ENCODE data around the gene PARN. TPM values are rescaled to one million over a fixed set of nuclear protein-coding genes. Genes with fewer than 3 reads are reported as not detected.

The PARN gene
- polyA plus RNA-seq, 2 of the 4 experiments (the other 2 are of a cell fraction) = 40.0 to 58.6 TPM

DNA sequence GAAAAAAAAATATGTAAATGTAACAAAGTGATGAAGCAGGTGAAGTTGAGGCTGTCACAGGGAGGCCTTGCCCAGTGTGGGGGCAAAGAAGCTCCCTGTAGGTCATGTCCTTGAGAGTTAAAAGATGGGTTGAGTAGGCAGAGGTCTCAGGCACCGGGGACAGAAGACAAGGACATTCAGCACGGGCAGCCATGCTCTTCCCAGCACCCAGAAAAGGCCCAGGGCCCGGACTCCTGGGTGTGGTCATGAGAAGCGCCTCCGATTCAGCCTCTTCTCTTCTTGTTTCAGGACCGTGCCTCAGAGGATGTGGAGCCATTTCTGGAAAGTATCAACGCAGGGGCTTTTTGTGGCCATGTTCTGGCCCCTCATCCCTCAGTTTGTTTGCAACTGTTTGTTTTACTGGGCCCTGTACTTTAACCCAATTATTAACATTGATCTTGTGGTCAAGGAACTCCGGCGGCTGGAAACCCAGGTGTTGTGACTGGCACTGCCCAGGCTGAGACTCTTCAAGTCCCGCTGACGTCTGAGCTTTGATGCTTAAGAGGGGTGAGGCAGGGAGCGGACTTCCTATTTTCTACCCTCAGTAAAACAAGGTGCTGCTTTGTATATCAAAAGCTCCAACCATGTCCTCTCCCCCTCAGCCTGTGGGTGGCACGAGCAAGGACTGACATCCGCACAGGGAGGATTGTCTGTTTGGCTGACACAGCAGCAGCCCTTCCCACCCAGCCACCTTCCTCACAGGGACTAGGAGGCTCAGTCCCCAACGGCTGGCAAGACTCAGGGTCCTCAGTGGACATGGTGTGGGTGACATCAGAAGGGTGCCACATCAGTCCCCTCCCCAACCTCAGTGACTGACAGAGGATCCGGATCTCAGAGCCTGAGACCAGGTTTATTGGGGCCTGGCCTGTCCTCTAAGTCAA is 37.5 kb upstream of the PARN start:
- ChIA-PET POLR2A (no interaction called here), CTCF (interaction anchor here (1.5 kb wide), 1 partner anchor 17 kb away, joined by 5 read pairs; no protein-coding TSS in a partner anchor)
- FAIRE-seq (no peak), DNase-seq (ENCODE audit: low read depth in 1 of 2, low spot score in 1 of 2) (no peak), ATAC-seq (no peak)
- Histone ChIP-seq H3K9me3 (no peaks in the 10 kb centered on the region), H3K4me1 (peaks cover 5% of the 10 kb centered on the region; the same call in 1 of the 3 replicates), H3K4me2 (no peak overlapping the region), H3K4me3 (no peak overlapping the region), H3K27ac (no peak overlapping the region)
- 89% methylated on average over 16 of the region's 16 CpGs for WGBS (ENCODE audit: missing lambda C conversion rate)
- no peak for TF ChIP-seq ESRRA (IDR thresholded peaks at IDR 0.05; ENCODE audit: borderline replicate concordance, low read length)
- no peak for TF ChIP-seq RCOR1 (IDR thresholded peaks at IDR 0.05; ENCODE audit: low read depth, low read length)
- TF ChIP-seq, protein P1, sequence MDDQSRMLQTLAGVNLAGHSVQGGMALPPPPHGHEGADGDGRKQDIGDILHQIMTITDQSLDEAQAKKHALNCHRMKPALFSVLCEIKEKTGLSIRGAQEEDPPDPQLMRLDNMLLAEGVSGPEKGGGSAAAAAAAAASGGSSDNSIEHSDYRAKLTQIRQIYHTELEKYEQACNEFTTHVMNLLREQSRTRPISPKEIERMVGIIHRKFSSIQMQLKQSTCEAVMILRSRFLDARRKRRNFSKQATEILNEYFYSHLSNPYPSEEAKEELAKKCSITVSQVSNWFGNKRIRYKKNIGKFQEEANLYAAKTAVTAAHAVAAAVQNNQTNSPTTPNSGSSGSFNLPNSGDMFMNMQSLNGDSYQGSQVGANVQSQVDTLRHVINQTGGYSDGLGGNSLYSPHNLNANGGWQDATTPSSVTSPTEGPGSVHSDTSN (IDR thresholded peaks at IDR 0.05) = no peak
- no peak for TF ChIP-seq KDM5A (IDR thresholded peaks at IDR 0.05)
- no peak for TF ChIP-seq GATA3 (IDR thresholded peaks at IDR 0.05; ENCODE audit: borderline replicate concordance)
- no peak for TF ChIP-seq BHLHE40 (IDR thresholded peaks at IDR 0.05; ENCODE audit: low read depth, low read length)
- no peak for TF ChIP-seq SREBF2 (IDR thresholded peaks at IDR 0.05)
- TF ChIP-seq CHD2 (IDR thresholded peaks at IDR 0.05; ENCODE audit: low read length, partially characterized antibody) = no peak
- no peak for TF ChIP-seq EP300 (IDR thresholded peaks at IDR 0.05)
- TF ChIP-seq KDM1A (IDR thresholded peaks at IDR 0.05; ENCODE audit: low read depth) = no peak
- no peak for TF ChIP-seq ZFP36 (IDR thresholded peaks at IDR 0.05; ENCODE audit: borderline replicate concordance, partially characterized antibody)
- TF ChIP-seq RFX5 (IDR thresholded peaks at IDR 0.05) = no peak
- no peak for TF ChIP-seq CEBPB (IDR thresholded peaks at IDR 0.05)
- TF ChIP-seq FOSB (CRISPR knock-in tag; IDR thresholded peaks at IDR 0.05) = no peak
- no peak for TF ChIP-seq ELK1 (IDR thresholded peaks at IDR 0.05; ENCODE audit: low read depth, low read length)
- TF ChIP-seq ZNF302 (CRISPR knock-in tag; IDR thresholded peaks at IDR 0.05) = no peak
- TF ChIP-seq, protein P2, sequence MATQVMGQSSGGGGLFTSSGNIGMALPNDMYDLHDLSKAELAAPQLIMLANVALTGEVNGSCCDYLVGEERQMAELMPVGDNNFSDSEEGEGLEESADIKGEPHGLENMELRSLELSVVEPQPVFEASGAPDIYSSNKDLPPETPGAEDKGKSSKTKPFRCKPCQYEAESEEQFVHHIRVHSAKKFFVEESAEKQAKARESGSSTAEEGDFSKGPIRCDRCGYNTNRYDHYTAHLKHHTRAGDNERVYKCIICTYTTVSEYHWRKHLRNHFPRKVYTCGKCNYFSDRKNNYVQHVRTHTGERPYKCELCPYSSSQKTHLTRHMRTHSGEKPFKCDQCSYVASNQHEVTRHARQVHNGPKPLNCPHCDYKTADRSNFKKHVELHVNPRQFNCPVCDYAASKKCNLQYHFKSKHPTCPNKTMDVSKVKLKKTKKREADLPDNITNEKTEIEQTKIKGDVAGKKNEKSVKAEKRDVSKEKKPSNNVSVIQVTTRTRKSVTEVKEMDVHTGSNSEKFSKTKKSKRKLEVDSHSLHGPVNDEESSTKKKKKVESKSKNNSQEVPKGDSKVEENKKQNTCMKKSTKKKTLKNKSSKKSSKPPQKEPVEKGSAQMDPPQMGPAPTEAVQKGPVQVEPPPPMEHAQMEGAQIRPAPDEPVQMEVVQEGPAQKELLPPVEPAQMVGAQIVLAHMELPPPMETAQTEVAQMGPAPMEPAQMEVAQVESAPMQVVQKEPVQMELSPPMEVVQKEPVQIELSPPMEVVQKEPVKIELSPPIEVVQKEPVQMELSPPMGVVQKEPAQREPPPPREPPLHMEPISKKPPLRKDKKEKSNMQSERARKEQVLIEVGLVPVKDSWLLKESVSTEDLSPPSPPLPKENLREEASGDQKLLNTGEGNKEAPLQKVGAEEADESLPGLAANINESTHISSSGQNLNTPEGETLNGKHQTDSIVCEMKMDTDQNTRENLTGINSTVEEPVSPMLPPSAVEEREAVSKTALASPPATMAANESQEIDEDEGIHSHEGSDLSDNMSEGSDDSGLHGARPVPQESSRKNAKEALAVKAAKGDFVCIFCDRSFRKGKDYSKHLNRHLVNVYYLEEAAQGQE (IDR thresholded peaks at IDR 0.05) = no peak
- TF ChIP-seq HEYL (CRISPR knock-in tag; IDR thresholded peaks at IDR 0.05) = no peak
- TF ChIP-seq JUN (IDR thresholded peaks at IDR 0.05) = no peak
- no peak for TF ChIP-seq HES2 (IDR thresholded peaks at IDR 0.05)

DNA sequence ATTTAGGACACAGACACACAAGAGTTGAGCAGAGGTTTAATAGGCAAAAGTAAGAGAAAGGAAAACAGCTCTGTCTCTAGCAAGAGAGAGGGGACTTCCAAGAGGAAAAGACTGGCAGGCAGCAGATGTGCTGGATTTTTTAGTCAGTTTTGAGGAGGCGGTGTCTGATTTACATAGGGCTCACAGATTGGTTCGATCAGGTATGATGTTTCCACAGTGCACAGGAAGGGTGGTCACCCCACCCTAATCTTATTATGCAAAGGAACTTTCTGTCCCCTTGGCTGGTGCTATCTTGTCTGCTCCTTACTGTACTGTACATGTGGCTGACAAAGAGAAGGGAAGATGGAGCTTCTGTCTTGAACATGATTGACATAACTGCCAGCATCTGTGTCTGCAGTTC is 28.0 kb upstream of the PARN start:
- FAIRE-seq (no peak), ATAC-seq (no peak), DNase-seq (ENCODE audit: low read depth in 1 of 2, low spot score in 1 of 2) (no peak)
- Histone ChIP-seq H3K27ac (no peak overlapping the region), H3K4me2 (no peak overlapping the region), H3K4me1 (no peaks in the 10 kb centered on the region), H3K4me3 (no peak overlapping the region), H3K9me3 (no peaks in the 10 kb centered on the region)
- WGBS (ENCODE audit: missing lambda C conversion rate) = 94% methylated on average over 2 of the region's 2 CpGs
- TF ChIP-seq HOXB5 (CRISPR knock-in tag; IDR thresholded peaks at IDR 0.05) (no peak), SMC3 (IDR thresholded peaks at IDR 0.05) (no peak), CHD4 (IDR thresholded peaks at IDR 0.05; ENCODE audit: borderline replicate concordance) (no peak), ZC3H11A (IDR thresholded peaks at IDR 0.05) (no peak), ELK1 (IDR thresholded peaks at IDR 0.05; ENCODE audit: low read depth, low read length) (no peak), HDAC2 (IDR thresholded peaks at IDR 0.05) (no peak), RFX5 (IDR thresholded peaks at IDR 0.05) (no peak), KDM5A (IDR thresholded peaks at IDR 0.05) (no peak), EHF (CRISPR knock-in tag; IDR thresholded peaks at IDR 0.05) (no peak), EP300 (IDR thresholded peaks at IDR 0.05) (no peak)
- TF ChIP-seq, protein P2 (IDR thresholded peaks at IDR 0.05) = no peak
- CTCF ChIA-PET = interaction anchor here (1.3 kb wide), 1 partner anchor 10 kb away, joined by 3 read pairs; no protein-coding TSS in a partner anchor
- POLR2A ChIA-PET = no interaction called here
